VCaP (cell line): ENCODE data around the gene ACVRL1.

ENCODE experiments used
- H3K27ac ChIP-seq: fragments of 450-650 bp; 2 replicates; pipeline ENCODE4 v1.5.1; 2017
- TF ChIP-seq, protein P1 (sequence below): fragments of 450-650 bp; conservative IDR thresholded peaks from 2 replicates; pipeline ENCODE4 v1.5.1; 2017; ENCODE audit warnings: mild to moderate bottlenecking, moderate library complexity

The ACVRL1 gene

DNA sequence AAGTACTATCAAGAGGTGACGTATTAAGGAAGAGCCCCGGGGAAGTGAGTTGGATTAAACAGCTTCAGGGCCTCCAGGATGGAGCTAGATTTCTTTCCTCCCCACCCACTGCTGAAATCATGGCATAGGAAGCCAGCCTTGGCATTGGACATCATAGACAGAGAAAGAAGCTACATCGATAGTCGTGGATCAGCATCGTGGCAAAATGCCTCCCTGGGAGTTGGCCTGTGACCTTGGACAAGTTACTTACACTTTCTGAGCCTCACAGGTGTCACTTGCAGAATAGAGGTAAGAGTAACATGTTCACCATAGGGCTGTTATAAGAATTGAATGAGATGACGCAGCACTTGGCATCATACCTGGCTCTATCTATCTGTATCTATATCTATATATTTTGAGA, 13.5 kb upstream of the ACVRL1 start:
- TF ChIP-seq, protein P1, sequence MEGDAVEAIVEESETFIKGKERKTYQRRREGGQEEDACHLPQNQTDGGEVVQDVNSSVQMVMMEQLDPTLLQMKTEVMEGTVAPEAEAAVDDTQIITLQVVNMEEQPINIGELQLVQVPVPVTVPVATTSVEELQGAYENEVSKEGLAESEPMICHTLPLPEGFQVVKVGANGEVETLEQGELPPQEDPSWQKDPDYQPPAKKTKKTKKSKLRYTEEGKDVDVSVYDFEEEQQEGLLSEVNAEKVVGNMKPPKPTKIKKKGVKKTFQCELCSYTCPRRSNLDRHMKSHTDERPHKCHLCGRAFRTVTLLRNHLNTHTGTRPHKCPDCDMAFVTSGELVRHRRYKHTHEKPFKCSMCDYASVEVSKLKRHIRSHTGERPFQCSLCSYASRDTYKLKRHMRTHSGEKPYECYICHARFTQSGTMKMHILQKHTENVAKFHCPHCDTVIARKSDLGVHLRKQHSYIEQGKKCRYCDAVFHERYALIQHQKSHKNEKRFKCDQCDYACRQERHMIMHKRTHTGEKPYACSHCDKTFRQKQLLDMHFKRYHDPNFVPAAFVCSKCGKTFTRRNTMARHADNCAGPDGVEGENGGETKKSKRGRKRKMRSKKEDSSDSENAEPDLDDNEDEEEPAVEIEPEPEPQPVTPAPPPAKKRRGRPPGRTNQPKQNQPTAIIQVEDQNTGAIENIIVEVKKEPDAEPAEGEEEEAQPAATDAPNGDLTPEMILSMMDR, result no peak
- H3K27ac ChIP-seq, result no peak overlapping the region

DNA sequence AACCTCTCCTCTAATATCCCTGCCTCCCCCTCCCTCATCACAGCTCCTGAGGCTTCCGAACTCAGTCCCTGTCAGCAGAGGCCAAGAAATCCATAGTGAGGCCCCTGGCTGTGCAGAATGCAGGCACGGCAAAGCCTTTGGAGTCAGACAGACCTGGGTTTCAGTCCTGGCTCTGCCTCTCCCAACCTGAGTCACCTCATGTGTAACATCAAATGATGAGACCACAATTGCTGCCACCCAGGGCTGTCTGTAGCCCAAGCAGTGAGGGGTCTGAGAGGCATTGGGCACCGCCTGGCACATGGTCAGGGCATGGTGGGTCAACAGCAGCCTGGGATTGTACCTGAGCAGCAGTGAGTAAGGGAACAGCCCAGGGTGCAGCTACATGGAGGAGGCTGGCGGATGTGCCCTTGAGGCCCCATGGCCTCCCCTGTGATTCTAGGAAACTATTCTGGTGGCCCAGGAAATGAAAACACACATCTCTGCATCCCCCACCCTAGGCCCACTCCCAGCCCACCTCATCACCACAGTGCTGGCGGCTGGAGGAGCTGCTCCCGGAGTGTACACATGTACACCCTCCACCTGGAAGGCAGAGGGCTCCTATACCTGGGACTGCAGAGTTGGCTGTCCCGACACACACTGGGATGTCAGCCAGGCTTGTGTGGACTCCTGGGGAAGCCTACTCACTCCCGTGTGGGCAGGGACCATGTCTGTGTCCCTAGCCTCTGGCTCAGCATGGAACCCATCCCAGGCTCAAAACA, 11.7 kb upstream of the ACVRL1 start:
- H3K27ac ChIP-seq, result no peak overlapping the region
- TF ChIP-seq, protein P1, result no peak

DNA sequence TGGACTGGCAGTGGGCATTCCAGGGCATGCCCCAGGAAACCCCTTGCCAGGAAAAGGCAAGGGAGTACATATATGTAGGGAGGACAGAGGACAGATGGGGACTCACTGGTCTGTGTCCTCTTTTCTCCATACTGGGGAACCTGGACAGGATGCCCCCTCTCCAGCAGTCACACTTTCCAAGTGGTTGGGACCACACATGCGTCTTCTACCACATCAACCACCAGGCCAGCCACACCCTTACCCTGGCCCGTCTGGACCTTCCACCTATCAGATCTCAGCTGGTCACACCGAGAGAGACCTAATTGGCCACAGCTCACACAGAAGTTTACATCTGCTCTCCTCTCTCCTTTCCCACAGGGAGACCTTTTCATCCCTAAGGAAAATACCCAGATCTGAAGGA, 11.1 kb upstream of the ACVRL1 start:
- TF ChIP-seq, protein P1, result no peak
- H3K27ac ChIP-seq, result no peak overlapping the region

DNA sequence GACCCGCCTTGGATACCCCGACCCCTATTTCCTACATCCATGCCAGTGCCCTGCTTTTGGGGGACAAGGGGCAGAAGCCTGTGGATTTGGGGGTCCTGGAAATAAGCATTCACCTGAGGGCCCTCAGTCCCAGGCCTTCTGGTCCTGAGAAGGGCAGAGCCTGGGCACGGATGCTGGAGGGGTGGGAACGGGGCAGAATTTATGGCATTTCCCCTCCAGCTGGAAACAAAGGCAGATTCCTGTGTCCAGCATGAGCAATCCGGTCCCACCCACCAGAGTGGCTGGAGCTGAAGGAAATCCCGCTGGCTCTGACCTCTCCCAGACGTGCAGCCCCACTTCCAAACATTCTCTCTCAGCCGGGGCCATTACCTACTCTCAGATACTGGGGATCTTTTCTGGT, 10.1 kb upstream of the ACVRL1 start:
- TF ChIP-seq, protein P1, result no peak
- no peak overlapping the region for H3K27ac ChIP-seq

DNA sequence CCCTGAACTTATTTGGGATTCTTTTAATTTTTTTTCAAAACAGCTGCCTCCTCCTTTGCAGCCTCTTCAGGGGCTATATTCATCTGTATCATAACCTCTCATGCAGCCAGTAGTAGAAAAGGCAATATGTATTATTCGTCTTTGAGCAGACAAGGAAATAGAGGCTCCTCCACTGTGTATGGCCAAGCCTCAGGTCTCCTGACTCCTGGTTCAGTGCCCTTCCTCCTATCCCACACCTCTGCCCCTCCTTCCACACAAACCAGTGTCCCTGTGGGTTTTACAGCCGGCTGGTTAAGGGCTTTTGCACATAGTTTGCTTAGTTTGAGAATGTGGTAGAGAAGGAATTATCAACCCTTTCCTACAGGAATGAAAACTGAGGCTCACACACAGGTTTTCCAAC, 8.8 kb upstream of the ACVRL1 start:
- TF ChIP-seq, protein P1, result no peak
- no peak overlapping the region for H3K27ac ChIP-seq

DNA sequence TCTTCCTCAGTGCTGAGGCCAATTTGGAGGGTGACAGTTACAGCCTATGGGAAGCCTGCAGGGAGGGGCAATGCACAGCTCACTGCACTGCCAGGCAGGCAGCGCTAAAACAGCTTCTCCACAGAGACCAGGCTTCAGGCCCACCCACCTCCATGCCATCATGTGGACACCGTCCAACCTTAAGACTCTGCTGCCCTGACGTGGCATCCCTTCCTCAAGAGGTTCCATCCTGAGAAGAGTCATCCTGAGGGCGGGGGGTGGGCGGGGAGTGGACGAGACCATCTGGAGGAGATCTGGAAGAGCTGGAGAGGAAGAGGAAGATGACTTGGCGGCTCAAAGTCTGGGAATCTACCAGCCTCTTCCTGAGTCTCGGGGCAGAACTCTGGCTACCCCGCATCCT, 8.4 kb upstream of the ACVRL1 start:
- no peak overlapping the region for H3K27ac ChIP-seq
- TF ChIP-seq, protein P1, result no peak

DNA sequence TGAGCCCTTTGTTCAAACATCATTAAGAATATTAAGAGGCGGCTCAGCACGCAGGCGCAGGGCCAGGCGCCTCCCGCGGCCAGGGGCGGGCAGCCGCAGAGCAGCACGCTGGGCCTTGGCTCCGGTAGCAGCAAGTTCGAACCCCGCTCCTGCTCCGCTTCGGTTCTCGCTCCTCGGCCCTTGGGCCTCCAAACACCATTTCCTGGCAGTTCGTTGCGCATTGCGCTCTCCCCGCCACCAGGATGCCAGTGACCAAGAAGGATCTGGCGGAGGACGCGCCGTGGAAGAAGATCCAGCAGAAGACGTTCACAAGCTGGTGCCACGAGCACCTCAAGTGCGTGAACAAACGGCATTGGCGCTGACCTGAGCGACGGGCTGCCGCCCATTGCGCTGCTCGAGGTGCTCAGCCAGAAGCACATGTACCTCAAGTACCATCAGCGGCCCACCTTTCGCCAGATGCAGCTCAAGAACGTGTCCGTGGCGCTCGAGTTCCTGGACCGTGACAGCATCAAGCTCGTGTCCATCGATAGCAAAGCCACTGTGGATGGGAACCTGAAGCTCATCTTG, 6.9 kb upstream of the ACVRL1 start:
- TF ChIP-seq, protein P1, result no peak
- no peak overlapping the region for H3K27ac ChIP-seq
